Activated T-helper 1 cell treated with anti-CD3 and anti-CD28 coated beads, Interleukin-12 subunit alpha, Interleukin-12 subunit beta, Interleukin-2, Interleukin-4 antibody, amounts not matched to agents 30 ng/mL and 10 ng/mL and 1 ng/mL, durations not matched to agents 14 hours and 24 hours and 36 hours (primary cell): ENCODE data around the gene MOB3C. TPM values are rescaled to one million over a fixed set of nuclear protein-coding genes. Genes with fewer than 3 reads are reported as not detected.
"Not testable (repeated sequence)": the region's sequence is repeated elsewhere in the genome, so short reads cannot be mapped to it uniquely, and the experiment has no call there.

ENCODE experiments used
- DNase-seq: peaks from one replicate; pipeline ENCODE4 v3.0.0; 2021; ENCODE audit warnings: low spot score
- H3K27ac Mint-ChIP-seq: one replicate; pipeline ENCODE4 v1.8.0; 2021; ENCODE audit warnings: mild to moderate bottlenecking, mixed read lengths
- H3K27me3 Mint-ChIP-seq: one replicate; pipeline ENCODE4 v1.8.0; 2022; ENCODE audit warnings: mild to moderate bottlenecking, moderate library complexity, mixed read lengths; ENCODE audit not compliant: insufficient read depth
- H3K36me3 Mint-ChIP-seq: one replicate; pipeline ENCODE4 v1.8.0; 2021; ENCODE audit warnings: low read depth, mixed read lengths
- H3K4me1 Mint-ChIP-seq: one replicate; pipeline ENCODE4 v1.8.0; 2021; ENCODE audit warnings: low read depth, mixed read lengths
- H3K4me3 Mint-ChIP-seq: one replicate; pipeline ENCODE4 v1.8.0; 2021; ENCODE audit warnings: mild to moderate bottlenecking, moderate library complexity, mixed read lengths
- H3K9me3 Mint-ChIP-seq: one replicate; pipeline ENCODE4 v1.8.0; 2021; ENCODE audit warnings: mixed read lengths
- intact Hi-C: fragments of 100-400 bp; cut with micrococcal nuclease; formaldehyde crosslinking; loops from one replicate; pipeline ENCODE4 v1.15.1; 2024
- total RNA-seq: library from RNA; stranded (reverse); gene quantifications from 2 replicates; pipeline ENCODE4 v1.2.3, GENCODE V29; 2022

The MOB3C gene
- total RNA-seq: 16.9 and 17.0 TPM in 2 replicates

GRCh38 chr1:46616277-46617107 lies at the start of gene MOB3C:
MOB3C (minus strand) TSS chr1:46616811; CDS start chr1:46613321, 3,490 bp downstream.
- no peaks in the 10 kb centered on the region for H3K9me3 Mint-ChIP-seq
- H3K4me3 Mint-ChIP-seq: peak within 1 kb of the TSS; percentile 90
- peaks cover 8% of the 10 kb centered on the region for H3K36me3 Mint-ChIP-seq
- peak within 1 kb of the TSS; percentile 87 for H3K27ac Mint-ChIP-seq
- intact Hi-C loops: loop anchor here (1.0 to 2.0 kb wide), 5 partner anchors 12 to 103 kb away; partner anchors contain the start of genes EFCAB14 and MKNK1
- H3K4me1 Mint-ChIP-seq: peaks cover 51% of the 10 kb centered on the region
- peaks cover 2% of the 10 kb centered on the region for H3K27me3 Mint-ChIP-seq
- DNase-seq: peak; percentile 51

- Mint-ChIP-seq H3K27ac (no peak overlapping the region), H3K9me3 (no peaks in the 10 kb centered on the region), H3K4me3 (peak overlapping the region; percentile 85), H3K4me1 (peaks cover 25% of the 10 kb centered on the region), H3K27me3 (no peaks in the 10 kb centered on the region), H3K36me3 (peaks cover 18% of the 10 kb centered on the region)
- DNase-seq: no peak
- intact Hi-C loops: loop anchor here (5.0 kb wide), 2 partner anchors 84 to 134 kb away; no protein-coding TSS in a partner anchor
Measured at GRCh38 chr1:46665983-46666382, 49.4 kb upstream of the MOB3C start.

GRCh38 chr1:46662919-46663318 lies 46.3 kb upstream of the MOB3C start:
- peaks cover 43% of the 10 kb centered on the region for H3K4me1 Mint-ChIP-seq
- H3K27me3 Mint-ChIP-seq, H3K4me3 Mint-ChIP-seq, H3K9me3 Mint-ChIP-seq, DNase-seq, intact Hi-C loops, H3K27ac Mint-ChIP-seq: not testable (repeated sequence)
- H3K36me3 Mint-ChIP-seq: peaks cover 20% of the 10 kb centered on the region

GRCh38 chr1:46660116-46660515 lies 43.5 kb upstream of the MOB3C start:
- intact Hi-C loops, DNase-seq, H3K27ac Mint-ChIP-seq, H3K4me3 Mint-ChIP-seq, H3K9me3 Mint-ChIP-seq, H3K27me3 Mint-ChIP-seq: not testable (repeated sequence)
- Mint-ChIP-seq H3K4me1 (peaks cover 27% of the 10 kb centered on the region), H3K36me3 (peaks cover 36% of the 10 kb centered on the region)

- no peaks in the 10 kb centered on the region for H3K27me3 Mint-ChIP-seq
- no peak overlapping the region for H3K27ac Mint-ChIP-seq
- no peak overlapping the region for H3K4me3 Mint-ChIP-seq
- DNase-seq: no peak
- H3K4me1 Mint-ChIP-seq: peaks cover 22% of the 10 kb centered on the region
- peaks cover 7% of the 10 kb centered on the region for H3K9me3 Mint-ChIP-seq
- intact Hi-C loops: no loop called here
- H3K36me3 Mint-ChIP-seq: peaks cover 36% of the 10 kb centered on the region
Measured at GRCh38 chr1:46659307-46659870, 42.8 kb upstream of the MOB3C start.

- peak overlapping the region; percentile 67 for H3K27ac Mint-ChIP-seq
- H3K4me3 Mint-ChIP-seq: no peak overlapping the region
- peaks cover 7% of the 10 kb centered on the region for H3K9me3 Mint-ChIP-seq
- H3K27me3 Mint-ChIP-seq: no peaks in the 10 kb centered on the region
- no peak for DNase-seq
- H3K4me1 Mint-ChIP-seq: peaks cover 36% of the 10 kb centered on the region
- intact Hi-C loops: no loop called here
- H3K36me3 Mint-ChIP-seq: peaks cover 36% of the 10 kb centered on the region
Measured at GRCh38 chr1:46657775-46658174, 41.2 kb upstream of the MOB3C start.

GRCh38 chr1:46656643-46657042 lies 40.0 kb upstream of the MOB3C start:
- Mint-ChIP-seq H3K27ac (no peak overlapping the region), H3K27me3 (no peaks in the 10 kb centered on the region), H3K4me3 (no peak overlapping the region), H3K9me3 (peaks cover 7% of the 10 kb centered on the region), H3K4me1 (peaks cover 38% of the 10 kb centered on the region), H3K36me3 (peaks cover 40% of the 10 kb centered on the region)
- intact Hi-C loops: no loop called here
- DNase-seq: no peak

- Mint-ChIP-seq H3K27ac (no peak overlapping the region), H3K36me3 (peaks cover 40% of the 10 kb centered on the region), H3K4me1 (peaks cover 38% of the 10 kb centered on the region), H3K4me3 (no peak overlapping the region), H3K27me3 (no peaks in the 10 kb centered on the region), H3K9me3 (peaks cover 7% of the 10 kb centered on the region)
- no peak for DNase-seq
- intact Hi-C loops: no loop called here
Measured at GRCh38 chr1:46655848-46656247, 39.2 kb upstream of the MOB3C start.

- H3K4me3 Mint-ChIP-seq: not testable (repeated sequence)
- peaks cover 51% of the 10 kb centered on the region for H3K36me3 Mint-ChIP-seq
Measured at GRCh38 chr1:46654698-46655097, 38.1 kb upstream of the MOB3C start.

GRCh38 chr1:46654012-46654411 lies 37.4 kb upstream of the MOB3C start:
- peaks cover 23% of the 10 kb centered on the region for H3K9me3 Mint-ChIP-seq
- peaks cover 56% of the 10 kb centered on the region for H3K36me3 Mint-ChIP-seq
- no peaks in the 10 kb centered on the region for H3K27me3 Mint-ChIP-seq
- H3K4me1 Mint-ChIP-seq: peaks cover 21% of the 10 kb centered on the region
- intact Hi-C loops: no loop called here
- no peak for DNase-seq
- H3K27ac Mint-ChIP-seq: no peak overlapping the region
- no peak overlapping the region for H3K4me3 Mint-ChIP-seq

More at GRCh38 chr1:46654698-46655097, 38.1 kb upstream of the MOB3C start:
- H3K4me1 Mint-ChIP-seq: peaks cover 26% of the 10 kb centered on the region
- H3K27me3 Mint-ChIP-seq, H3K27ac Mint-ChIP-seq, intact Hi-C loops, DNase-seq: not testable (repeated sequence)
- H3K9me3 Mint-ChIP-seq: peaks cover 18% of the 10 kb centered on the region

GRCh38 chr1:46653405-46653958 lies 36.9 kb upstream of the MOB3C start:
- Mint-ChIP-seq H3K4me1 (peaks cover 21% of the 10 kb centered on the region), H3K27ac (no peak overlapping the region), H3K9me3 (peaks cover 23% of the 10 kb centered on the region), H3K36me3 (peaks cover 56% of the 10 kb centered on the region), H3K4me3 (no peak overlapping the region), H3K27me3 (no peaks in the 10 kb centered on the region)
- no peak for DNase-seq
- intact Hi-C loops: no loop called here

- intact Hi-C loops: no loop called here
- Mint-ChIP-seq H3K36me3 (peaks cover 53% of the 10 kb centered on the region), H3K27ac (peak overlapping the region; percentile 37)
Measured at GRCh38 chr1:46652321-46653100, 35.9 kb upstream of the MOB3C start.

More at GRCh38 chr1:46652321-46653100, 35.9 kb upstream of the MOB3C start:
- Mint-ChIP-seq H3K4me1 (peaks cover 15% of the 10 kb centered on the region), H3K9me3 (peaks cover 25% of the 10 kb centered on the region), H3K27me3 (no peaks in the 10 kb centered on the region), H3K4me3 (no peak overlapping the region)
- no peak for DNase-seq
